ENCODE results near the gene WNT10A.

GRCh38 chr2:218910741-218911140, 30.1 kb downstream of the WNT10A start:
- no peak for TF ChIP-seq POLR2AphosphoS5 (IDR thresholded peaks at IDR 0.05)
- TF ChIP-seq, protein P1, sequence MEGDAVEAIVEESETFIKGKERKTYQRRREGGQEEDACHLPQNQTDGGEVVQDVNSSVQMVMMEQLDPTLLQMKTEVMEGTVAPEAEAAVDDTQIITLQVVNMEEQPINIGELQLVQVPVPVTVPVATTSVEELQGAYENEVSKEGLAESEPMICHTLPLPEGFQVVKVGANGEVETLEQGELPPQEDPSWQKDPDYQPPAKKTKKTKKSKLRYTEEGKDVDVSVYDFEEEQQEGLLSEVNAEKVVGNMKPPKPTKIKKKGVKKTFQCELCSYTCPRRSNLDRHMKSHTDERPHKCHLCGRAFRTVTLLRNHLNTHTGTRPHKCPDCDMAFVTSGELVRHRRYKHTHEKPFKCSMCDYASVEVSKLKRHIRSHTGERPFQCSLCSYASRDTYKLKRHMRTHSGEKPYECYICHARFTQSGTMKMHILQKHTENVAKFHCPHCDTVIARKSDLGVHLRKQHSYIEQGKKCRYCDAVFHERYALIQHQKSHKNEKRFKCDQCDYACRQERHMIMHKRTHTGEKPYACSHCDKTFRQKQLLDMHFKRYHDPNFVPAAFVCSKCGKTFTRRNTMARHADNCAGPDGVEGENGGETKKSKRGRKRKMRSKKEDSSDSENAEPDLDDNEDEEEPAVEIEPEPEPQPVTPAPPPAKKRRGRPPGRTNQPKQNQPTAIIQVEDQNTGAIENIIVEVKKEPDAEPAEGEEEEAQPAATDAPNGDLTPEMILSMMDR (IDR thresholded peaks at IDR 0.05) = no peak
- TF ChIP-seq EP300 (IDR thresholded peaks at IDR 0.05) = no peak
- TF ChIP-seq POLR2A (IDR thresholded peaks at IDR 0.05) = no peak

Data from suprapubic skin (tissue), 4 donors.